A673 (cell line): ENCODE data around the gene DPYSL5. TPM values are rescaled to one million over a fixed set of nuclear protein-coding genes. Genes with fewer than 3 reads are reported as not detected.

Experiments
- BruUV-seq: library from RNA; stranded (reverse); fragments of 400-500 nt; replicated peaks from 2 replicates; lab custom pipeline; 2021; lab: Mats Ljungman, UMichigan
- CTCF ChIA-PET: fragments of 300-600 bp; sonication (Branson Sonifier 250); formaldehyde crosslinking; loops from one replicate; lab custom pipeline; 2022; ENCODE audit warnings: antibody characterized with exemption; lab: Charles Lee
- POLR2A ChIA-PET: fragments of 300-600 bp; sonication (Branson Sonifier 250); formaldehyde crosslinking; loops from one replicate; lab custom pipeline; 2022; ENCODE audit warnings: antibody characterized with exemption; ENCODE audit not compliant: low non-redundant PET; lab: Charles Lee
- DNase-seq: peaks from one replicate; pipeline ENCODE4 v3.0.0-alpha.2; 2015; ENCODE audit warnings: low spot score
- H3K27ac ChIP-seq: fragments of 200-600 bp; sonication (generic); 2 replicates; pipeline ENCODE4 v1.5.1; 2016; ENCODE audit warnings: mixed run types, low read depth, mild to moderate bottlenecking, mixed read lengths, antibody characterized with exemption, low read length; ENCODE audit not compliant: poor library complexity, severe bottlenecking
- H3K27me3 ChIP-seq: fragments of 200-600 bp; sonication (generic); replicated peaks from 2 replicates; pipeline ENCODE4 v1.6.1; 2017; ENCODE audit warnings: mixed run types, low read depth, mild to moderate bottlenecking, mixed read lengths, antibody characterized with exemption, low read length; ENCODE audit not compliant: insufficient read depth, poor library complexity
- H3K36me3 ChIP-seq: fragments of 200-600 bp; sonication (generic); 2 replicates; pipeline ENCODE4 v1.6.1; 2016; ENCODE audit warnings: mixed run types, mild to moderate bottlenecking, mixed read lengths, antibody characterized with exemption, low read length; ENCODE audit not compliant: insufficient read depth, poor library complexity, severe bottlenecking
- H3K4me1 ChIP-seq: fragments of 200-600 bp; sonication (generic); 2 replicates; pipeline ENCODE4 v1.6.1; 2017; ENCODE audit warnings: mixed run types, mild to moderate bottlenecking, mixed read lengths, antibody characterized with exemption, low read length; ENCODE audit not compliant: insufficient read depth, poor library complexity, severe bottlenecking
- H3K4me3 ChIP-seq: fragments of 200-600 bp; sonication (generic); 2 replicates; pipeline ENCODE4 v1.5.1; 2016; ENCODE audit warnings: low read depth, mixed run types, mild to moderate bottlenecking, mixed read lengths, low read length; ENCODE audit not compliant: poor library complexity, severe bottlenecking
- H3K9me3 ChIP-seq: fragments of 200-600 bp; sonication (generic); 2 replicates; pipeline ENCODE4 v1.6.1; 2016; ENCODE audit warnings: mixed run types, low read depth, mild to moderate bottlenecking, mixed read lengths, antibody characterized with exemption, low read length; ENCODE audit not compliant: poor library complexity, severe bottlenecking
- CTCF ChIP-seq: fragments of 300-800, 200-600 bp; sonication (generic); conservative IDR thresholded peaks from 2 replicates; pipeline ENCODE4 v1.5.1; 2017; ENCODE audit warnings: low read depth, mild to moderate bottlenecking, antibody characterized with exemption, low read length, moderate library complexity, mixed read lengths
- EZH2 ChIP-seq: fragments of 200-600 bp; sonication (generic); IDR thresholded peaks from 2 replicates; pipeline ENCODE4 v1.6.1; 2017; ENCODE audit warnings: borderline replicate concordance, low read depth, mild to moderate bottlenecking, mixed read lengths, antibody characterized with exemption, low read length; ENCODE audit not compliant: poor library complexity, severe bottlenecking
- intact Hi-C: fragments of 100-400 bp; cut with micrococcal nuclease; formaldehyde crosslinking; loops from one replicate; pipeline ENCODE4 v1.10.0; 2022; ENCODE audit not compliant: unreplicated experiment
- total RNA-seq: library from RNA; stranded (reverse); gene quantifications from 2 replicates; pipeline ENCODE4 v1.2.3, GENCODE V29; 2021

The DPYSL5 gene
- total RNA-seq, 1 experiment from 2014 or later = 110 TPM

- intact Hi-C loops = no loop called here
- no peak for TF ChIP-seq EZH2
- TF ChIP-seq CTCF = no peak
Measured at GRCh38 chr2:26974352-26974751, 126.4 kb downstream of the DPYSL5 start.

GRCh38 chr2:26975102-26975501, 127.2 kb downstream of the DPYSL5 start:
- intact Hi-C loops = no loop called here
- ChIA-PET POLR2A (no interaction called here), CTCF (no interaction called here)

More at GRCh38 chr2:26974352-26974751, 126.4 kb downstream of the DPYSL5 start:
- ChIA-PET POLR2A (no interaction called here), CTCF (no interaction called here)
- H3K4me1 ChIP-seq = peaks cover 10% of the 10 kb centered on the region
- no peaks in the 10 kb centered on the region for H3K36me3 ChIP-seq
- H3K4me3 ChIP-seq = no peak overlapping the region
- DNase-seq = no peak
- H3K27me3 ChIP-seq = peaks cover under 1% of the 10 kb centered on the region
- BruUV-seq = no TSS peak
- H3K9me3 ChIP-seq = no peaks in the 10 kb centered on the region
- H3K27ac ChIP-seq = no peak overlapping the region

GRCh38 chr2:26975656-26976055, 127.7 kb downstream of the DPYSL5 start:
- H3K36me3 ChIP-seq = no peaks in the 10 kb centered on the region
- no peak overlapping the region for H3K27ac ChIP-seq
- CTCF ChIA-PET = no interaction called here
- H3K27me3 ChIP-seq = no peaks in the 10 kb centered on the region
- H3K4me1 ChIP-seq = peaks cover 10% of the 10 kb centered on the region
- TF ChIP-seq EZH2 = no peak
- TF ChIP-seq CTCF = no peak
- no peak for DNase-seq
- POLR2A ChIA-PET = no interaction called here
- H3K4me3 ChIP-seq = no peak overlapping the region
- no TSS peak for BruUV-seq
- intact Hi-C loops = no loop called here
- H3K9me3 ChIP-seq = no peaks in the 10 kb centered on the region

More at GRCh38 chr2:26975102-26975501, 127.2 kb downstream of the DPYSL5 start:
- no peak overlapping the region for H3K4me3 ChIP-seq
- TF ChIP-seq CTCF (no peak), EZH2 (no peak)
- no peak for DNase-seq
- H3K9me3 ChIP-seq = no peaks in the 10 kb centered on the region
- no peaks in the 10 kb centered on the region for H3K27me3 ChIP-seq
- no TSS peak for BruUV-seq
- peaks cover 10% of the 10 kb centered on the region for H3K4me1 ChIP-seq
- H3K36me3 ChIP-seq = no peaks in the 10 kb centered on the region
- H3K27ac ChIP-seq = no peak overlapping the region
